ENCODE results near the gene SLC16A10. TPM values are rescaled to one million over a fixed set of nuclear protein-coding genes. Genes with fewer than 3 reads are reported as not detected.

The SLC16A10 gene
- total RNA-seq, 2 donors from 2014 or later, result 24.4 to 32.4 TPM

GRCh38 chr6:111159633-111160032, 72.3 kb downstream of the SLC16A10 start:
- Histone ChIP-seq H3K9me3 (no peaks in the 10 kb centered on the region), H3K27me3 (replicated peaks; ENCODE audit: insufficient read depth) (no peaks in the 10 kb centered on the region), H3K36me3 (no peaks in the 10 kb centered on the region), H3K27ac (no peak overlapping the region), H3K4me3 (no peak overlapping the region), H3K4me1 (ENCODE audit: control insufficient read depth in 1 of 2, low read depth in 2 of 2) (no peaks in the 10 kb centered on the region)
- no peak for ATAC-seq (ENCODE audit: insufficient number of reproducible peaks, low FRiP score, low read depth)
- no peak for DNase-seq (ENCODE audit: low spot score)
- no peak for TF ChIP-seq CTCF (IDR thresholded peaks at IDR 0.05)

- TF ChIP-seq CTCF (IDR thresholded peaks at IDR 0.05), result no peak
- no peaks in the 10 kb centered on the region for H3K9me3 ChIP-seq
- no peak for DNase-seq (ENCODE audit: low spot score)
Measured at GRCh38 chr6:111161650-111162049, 74.3 kb downstream of the SLC16A10 start.

GRCh38 chr6:111162504-111162903, 75.2 kb downstream of the SLC16A10 start:
- ATAC-seq (ENCODE audit: insufficient number of reproducible peaks, low FRiP score, low read depth) (no peak), DNase-seq (ENCODE audit: low spot score) (no peak)
- H3K27me3 ChIP-seq (replicated peaks; ENCODE audit: insufficient read depth), result no peaks in the 10 kb centered on the region
- no peaks in the 10 kb centered on the region for H3K36me3 ChIP-seq
- no peak overlapping the region for H3K4me3 ChIP-seq
- H3K9me3 ChIP-seq, result no peaks in the 10 kb centered on the region
- TF ChIP-seq CTCF (IDR thresholded peaks at IDR 0.05), result no peak
- H3K27ac ChIP-seq, result no peak overlapping the region
- H3K4me1 ChIP-seq (ENCODE audit: control insufficient read depth in 1 of 2, low read depth in 2 of 2), result no peaks in the 10 kb centered on the region

More at GRCh38 chr6:111161650-111162049, 74.3 kb downstream of the SLC16A10 start:
- H3K27ac ChIP-seq, result no peak overlapping the region
- no peaks in the 10 kb centered on the region for H3K36me3 ChIP-seq
- no peak for ATAC-seq (ENCODE audit: insufficient number of reproducible peaks, low FRiP score, low read depth)
- H3K4me3 ChIP-seq, result no peak overlapping the region
- no peaks in the 10 kb centered on the region for H3K4me1 ChIP-seq (ENCODE audit: control insufficient read depth in 1 of 2, low read depth in 2 of 2)
- no peaks in the 10 kb centered on the region for H3K27me3 ChIP-seq (replicated peaks; ENCODE audit: insufficient read depth)

- no peak overlapping the region for H3K27ac ChIP-seq
- H3K4me1 ChIP-seq (ENCODE audit: control insufficient read depth in 1 of 2, low read depth in 2 of 2), result no peaks in the 10 kb centered on the region
- no peaks in the 10 kb centered on the region for H3K36me3 ChIP-seq
- ATAC-seq (ENCODE audit: insufficient number of reproducible peaks, low FRiP score, low read depth) (no peak), DNase-seq (ENCODE audit: low spot score) (no peak)
- H3K4me3 ChIP-seq, result no peak overlapping the region
- H3K27me3 ChIP-seq (replicated peaks; ENCODE audit: insufficient read depth), result no peaks in the 10 kb centered on the region
- H3K9me3 ChIP-seq, result no peaks in the 10 kb centered on the region
- no peak for TF ChIP-seq CTCF (IDR thresholded peaks at IDR 0.05)
Measured at GRCh38 chr6:111171577-111172400, 84.5 kb downstream of the SLC16A10 start.

- ATAC-seq (ENCODE audit: insufficient number of reproducible peaks, low FRiP score, low read depth), result no peak
- no peak for DNase-seq (ENCODE audit: low spot score)
- no peak overlapping the region for H3K4me3 ChIP-seq
- no peak overlapping the region for H3K27ac ChIP-seq
- H3K36me3 ChIP-seq, result no peaks in the 10 kb centered on the region
- no peaks in the 10 kb centered on the region for H3K27me3 ChIP-seq (replicated peaks; ENCODE audit: insufficient read depth)
- H3K4me1 ChIP-seq (ENCODE audit: control insufficient read depth in 1 of 2, low read depth in 2 of 2), result no peaks in the 10 kb centered on the region
- H3K9me3 ChIP-seq, result no peaks in the 10 kb centered on the region
- TF ChIP-seq CTCF (IDR thresholded peaks at IDR 0.05), result no peak
Measured at GRCh38 chr6:111172563-111172962, 85.3 kb downstream of the SLC16A10 start.

Measured in thoracic aorta (tissue), 2 donors.